H7 (cell line): ENCODE measurements around the gene ARHGEF38. TPM values are rescaled to one million over a fixed set of nuclear protein-coding genes. Genes with fewer than 3 reads are reported as not detected.

ENCODE experiments used
- DNase-seq: peaks from one replicate; pipeline ENCODE4 v3.0.0; 2012
- H3K27me3 ChIP-seq: 2 replicates; pipeline ENCODE4 v1.6.0; 2011; ENCODE audit warnings: mild to moderate bottlenecking, low read length; ENCODE audit not compliant: control insufficient read depth, insufficient read depth
- H3K36me3 ChIP-seq: replicated peaks from 2 replicates; pipeline ENCODE4 v1.5.1; 2011; ENCODE audit warnings: low read length; ENCODE audit not compliant: control insufficient read depth, insufficient read depth
- H3K4me3 ChIP-seq: 2 replicates; pipeline ENCODE4 v1.5.1; 2011; ENCODE audit warnings: low read depth, mild to moderate bottlenecking, control low read depth, low read length, moderate library complexity; ENCODE audit not compliant: insufficient read depth
- total RNA-seq: library from RNA; depleted of rRNA; stranded (reverse); fragments of >200 nt; shearing (Covaris generic); gene quantifications from 2 replicates; pipeline ENCODE4 v1.2.3, GENCODE V29; 2014

Gene ARHGEF38
- total RNA-seq, 1 experiment from 2014 or later, result not detected

GRCh38 chr4:105543881-105544280 is 8.5 kb upstream of the ARHGEF38 start:
- Histone ChIP-seq H3K27me3 (peaks cover 9% of the 10 kb centered on the region), H3K4me3 (no peak overlapping the region), H3K36me3 (no peaks in the 10 kb centered on the region)
- no peak for DNase-seq

- no peak for DNase-seq
- no peak overlapping the region for H3K4me3 ChIP-seq
- H3K36me3 ChIP-seq, result no peaks in the 10 kb centered on the region
- H3K27me3 ChIP-seq, result peaks cover 15% of the 10 kb centered on the region
These were observed 7.7 kb upstream of the ARHGEF38 start for GRCh38 chr4:105544520-105545286.

GRCh38 chr4:105546086-105546485 is 6.3 kb upstream of the ARHGEF38 start:
- H3K4me3 ChIP-seq, result no peak overlapping the region
- H3K27me3 ChIP-seq, result peaks cover 27% of the 10 kb centered on the region
- no peaks in the 10 kb centered on the region for H3K36me3 ChIP-seq
- DNase-seq, result no peak

GRCh38 chr4:105547769-105548168 is 4.7 kb upstream of the ARHGEF38 start:
- DNase-seq, result no peak
- peaks cover 44% of the 10 kb centered on the region for H3K27me3 ChIP-seq

GRCh38 chr4:105548483-105548882 is 3.9 kb upstream of the ARHGEF38 start:
- Histone ChIP-seq H3K4me3 (no peak overlapping the region), H3K27me3 (peaks cover 51% of the 10 kb centered on the region), H3K36me3 (no peaks in the 10 kb centered on the region)
- no peak for DNase-seq

More at GRCh38 chr4:105547769-105548168, 4.7 kb upstream of the ARHGEF38 start:
- Histone ChIP-seq H3K36me3 (no peaks in the 10 kb centered on the region), H3K4me3 (no peak overlapping the region)

GRCh38 chr4:105550641-105551040 is 1.8 kb upstream of the ARHGEF38 start:
- H3K4me3 ChIP-seq, result no peak overlapping the region
- H3K36me3 ChIP-seq, result no peaks in the 10 kb centered on the region
- no peak for DNase-seq
- H3K27me3 ChIP-seq, result peaks cover 67% of the 10 kb centered on the region

GRCh38 chr4:105555409-105555808 is 3.0 kb downstream of the ARHGEF38 start:
- Histone ChIP-seq H3K4me3 (no peak overlapping the region), H3K27me3 (peaks cover 96% of the 10 kb centered on the region), H3K36me3 (no peaks in the 10 kb centered on the region)
- DNase-seq, result peak; percentile 32

GRCh38 chr4:105556206-105556605 is 3.8 kb downstream of the ARHGEF38 start:
- DNase-seq, result no peak
- H3K4me3 ChIP-seq, result no peak overlapping the region
- no peaks in the 10 kb centered on the region for H3K36me3 ChIP-seq
- peaks cover 96% of the 10 kb centered on the region for H3K27me3 ChIP-seq

- Histone ChIP-seq H3K27me3 (peaks cover 90% of the 10 kb centered on the region), H3K4me3 (no peak overlapping the region), H3K36me3 (no peaks in the 10 kb centered on the region)
- no peak for DNase-seq
These were observed 5.9 kb downstream of the ARHGEF38 start for GRCh38 chr4:105558277-105558676.

GRCh38 chr4:105560421-105560848 is 8.0 kb downstream of the ARHGEF38 start:
- H3K4me3 ChIP-seq, result no peak overlapping the region
- H3K27me3 ChIP-seq, result peaks cover 85% of the 10 kb centered on the region
- H3K36me3 ChIP-seq, result no peaks in the 10 kb centered on the region
- no peak for DNase-seq

GRCh38 chr4:105563352-105563751 is 10.9 kb downstream of the ARHGEF38 start:
- Histone ChIP-seq H3K27me3 (peaks cover 56% of the 10 kb centered on the region), H3K36me3 (no peaks in the 10 kb centered on the region), H3K4me3 (no peak overlapping the region)
- no peak for DNase-seq

GRCh38 chr4:105568584-105568983 is 16.2 kb downstream of the ARHGEF38 start:
- no peak for DNase-seq
- peaks cover 10% of the 10 kb centered on the region for H3K27me3 ChIP-seq
- H3K36me3 ChIP-seq, result no peaks in the 10 kb centered on the region
- no peak overlapping the region for H3K4me3 ChIP-seq

- Histone ChIP-seq H3K27me3 (peaks cover 7% of the 10 kb centered on the region), H3K4me3 (no peak overlapping the region), H3K36me3 (no peaks in the 10 kb centered on the region)
- DNase-seq, result no peak
These were observed 16.8 kb downstream of the ARHGEF38 start for GRCh38 chr4:105569057-105569865.

GRCh38 chr4:105569866-105570236 is 17.4 kb downstream of the ARHGEF38 start:
- no peaks in the 10 kb centered on the region for H3K36me3 ChIP-seq
- H3K4me3 ChIP-seq, result no peak overlapping the region
- peaks cover 3% of the 10 kb centered on the region for H3K27me3 ChIP-seq
- DNase-seq, result no peak

GRCh38 chr4:105572296-105572695 is 19.9 kb downstream of the ARHGEF38 start:
- no peak overlapping the region for H3K4me3 ChIP-seq
- H3K27me3 ChIP-seq, result no peaks in the 10 kb centered on the region
- DNase-seq, result no peak
- no peaks in the 10 kb centered on the region for H3K36me3 ChIP-seq
